OCI-LY3 (cell line): ENCODE measurements around the gene FAM161B.

Source experiments
- EZH2phosphoT487 ChIP-seq: fragments of 200-600 bp; shearing (Covaris generic); IDR thresholded peaks from 2 replicates; pipeline ENCODE4 v1.6.1; 2018; ENCODE audit warnings: antibody characterized with exemption, mixed run types, low read depth
- TF ChIP-seq, protein P1 (sequence below): fragments of 200-600, 300-600 bp; sonication (generic); IDR thresholded peaks from 2 replicates; pipeline ENCODE4 v1.5.1; 2014; ENCODE audit warnings: antibody characterized with exemption, low read length, low read depth

DNA sequence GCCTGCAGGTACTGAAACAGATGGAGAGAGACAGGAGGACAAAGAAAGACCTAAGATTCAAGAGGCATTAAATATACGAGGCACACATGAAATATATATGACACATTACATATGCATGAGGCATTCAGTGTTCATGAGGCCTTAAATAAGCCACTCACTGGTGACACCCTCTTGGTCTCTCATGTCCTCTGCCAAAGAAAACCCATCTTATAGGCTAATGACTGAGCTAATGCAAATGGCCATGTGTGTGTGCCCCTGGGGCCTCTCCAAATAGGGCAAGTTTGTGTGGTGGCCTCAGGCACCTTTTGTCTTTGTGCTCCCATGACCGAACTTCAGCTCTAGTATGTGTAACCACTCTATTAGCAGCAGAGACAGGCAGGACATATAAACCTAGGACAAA lies 19.0 kb upstream of the FAM161B start:
- TF ChIP-seq, protein P1, sequence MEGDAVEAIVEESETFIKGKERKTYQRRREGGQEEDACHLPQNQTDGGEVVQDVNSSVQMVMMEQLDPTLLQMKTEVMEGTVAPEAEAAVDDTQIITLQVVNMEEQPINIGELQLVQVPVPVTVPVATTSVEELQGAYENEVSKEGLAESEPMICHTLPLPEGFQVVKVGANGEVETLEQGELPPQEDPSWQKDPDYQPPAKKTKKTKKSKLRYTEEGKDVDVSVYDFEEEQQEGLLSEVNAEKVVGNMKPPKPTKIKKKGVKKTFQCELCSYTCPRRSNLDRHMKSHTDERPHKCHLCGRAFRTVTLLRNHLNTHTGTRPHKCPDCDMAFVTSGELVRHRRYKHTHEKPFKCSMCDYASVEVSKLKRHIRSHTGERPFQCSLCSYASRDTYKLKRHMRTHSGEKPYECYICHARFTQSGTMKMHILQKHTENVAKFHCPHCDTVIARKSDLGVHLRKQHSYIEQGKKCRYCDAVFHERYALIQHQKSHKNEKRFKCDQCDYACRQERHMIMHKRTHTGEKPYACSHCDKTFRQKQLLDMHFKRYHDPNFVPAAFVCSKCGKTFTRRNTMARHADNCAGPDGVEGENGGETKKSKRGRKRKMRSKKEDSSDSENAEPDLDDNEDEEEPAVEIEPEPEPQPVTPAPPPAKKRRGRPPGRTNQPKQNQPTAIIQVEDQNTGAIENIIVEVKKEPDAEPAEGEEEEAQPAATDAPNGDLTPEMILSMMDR: no peak
- no peak for TF ChIP-seq EZH2phosphoT487
